Ovary (tissue), 9 donors: ENCODE results near the gene LGALS7B. TPM values are rescaled to one million over a fixed set of nuclear protein-coding genes. Genes with fewer than 3 reads are reported as not detected.
"Not testable (repeated sequence)": the region's sequence is repeated elsewhere in the genome, so short reads cannot be mapped to it uniquely, and the experiment has no call there.

Source experiments
- DNase-seq, 5 donors: peaks; one replicate each; pipeline ENCODE4 v3.0.0-alpha.2; 2019 to 2020
- H3K27ac ChIP-seq, 2 donors: fragments of 200-600 bp; one replicate each; pipeline versions ENCODE4 v1.5.1 to v1.8.0; 2019 to 2022
- H3K27me3 ChIP-seq: fragments of 200-600 bp; one replicate; pipeline ENCODE4 v1.8.0; 2022
- H3K36me3 ChIP-seq: fragments of 200-600 bp; sonication (generic); one replicate; pipeline ENCODE4 v1.5.1; 2019
- H3K4me1 ChIP-seq: one replicate; pipeline ENCODE4 v1.8.1; 2013; ENCODE audit warnings: mild to moderate bottlenecking, moderate library complexity; ENCODE audit not compliant: insufficient read depth
- H3K4me3 ChIP-seq: fragments of 200-600 bp; sonication (generic); one replicate; pipeline ENCODE4 v1.5.1; 2017
- H3K9me3 ChIP-seq, 2 donors: fragments of 200-600 bp in 1 of 2; sonication (generic) in 1 of 2; one replicate each; pipeline versions ENCODE4 v1.5.1 to v1.8.1; 2013 to 2019; ENCODE audit warnings: mild to moderate bottlenecking in 1 of 2, moderate library complexity in 1 of 2
- EP300 ChIP-seq: sonication (generic); formaldehyde crosslinking; IDR thresholded peaks from one replicate; pipeline ENCODE4 v1.6.1; 2017; ENCODE audit warnings: antibody characterized with exemption
- POLR2A ChIP-seq: fragments of 450-650 bp; IDR thresholded peaks from one replicate; pipeline ENCODE4 v1.6.1; 2017; ENCODE audit warnings: antibody characterized with exemption, mild to moderate bottlenecking, moderate library complexity
- WGBS, 3 donors: extraction: QIAGEN DNeasy Blood & Tissue Kit in 1 of 3; methylation state at CpG; one replicate each; pipeline versions ENCODE4 v1.1.5 to v1.1.7; 2013 to 2017; 5-methylcytosine and 5-hydroxymethylcytosine counted together
- intact Hi-C, 4 donors: fragments of 100-400 bp; cut with DNase I; formaldehyde crosslinking; loops; one replicate each; pipeline versions ENCODE4 v1.11.0 to v1.15.1; 2022 to 2023
- polyA plus RNA-seq, 2 donors: library from polyadenylated mRNA; stranded (reverse); fragments of 200-250 nt in 1 of 2; fragments of 350-450 nt in 1 of 2; fragmentation: Illumina TruSeq in 1 of 2; extraction: RNeasy Lipid Tissue Mini Kit (QIAGEN cat#74804) in 1 of 2; gene quantifications; one replicate each; pipeline ENCODE4 v1.2.3, GENCODE V29; 2013 to 2014
- total RNA-seq, 7 donors: library from RNA; depleted of rRNA in 2 of 7; stranded (reverse); fragments of >200 nt in 2 of 7; fragmentation: NEBNext Ultra II Directional in 3 of 7; extraction: Animal tissue kit (Norgen Biotek cat#: 25700) in 3 of 7; gene quantifications; one replicate each; pipeline versions ENCODE4 v1.1.0 to v1.2.4, GENCODE V29; 2016 to 2023
- TF ChIP-seq, protein P1 (sequence below), 3 donors: fragments of 450-650 bp in 2 of 3; fragments of 200-600 bp in 1 of 3; IDR thresholded peaks; one replicate each; pipeline versions ENCODE4 v1.5.1 to v1.8.0; 2016 to 2022; ENCODE audit warnings: antibody characterized with exemption in 3 of 3, mild to moderate bottlenecking in 1 of 3
- donor health status: DM: no; HTN: no; CAD: no; lungs with moderate emphysema.
- donor health status: DM: no; HTN: no; CAD: no.
- donor health status: Bipolar disorder and iron deficiency.
- donor health status: DM: yes; HTN: yes; CAD: no.
- donor health status: DM: no; HTN: no; CAD: no.
- donor health status: DM: yes; HTN: yes; CAD: no.

Gene LGALS7B
- total and polyA plus RNA-seq, 9 donors, result not detected

DNA sequence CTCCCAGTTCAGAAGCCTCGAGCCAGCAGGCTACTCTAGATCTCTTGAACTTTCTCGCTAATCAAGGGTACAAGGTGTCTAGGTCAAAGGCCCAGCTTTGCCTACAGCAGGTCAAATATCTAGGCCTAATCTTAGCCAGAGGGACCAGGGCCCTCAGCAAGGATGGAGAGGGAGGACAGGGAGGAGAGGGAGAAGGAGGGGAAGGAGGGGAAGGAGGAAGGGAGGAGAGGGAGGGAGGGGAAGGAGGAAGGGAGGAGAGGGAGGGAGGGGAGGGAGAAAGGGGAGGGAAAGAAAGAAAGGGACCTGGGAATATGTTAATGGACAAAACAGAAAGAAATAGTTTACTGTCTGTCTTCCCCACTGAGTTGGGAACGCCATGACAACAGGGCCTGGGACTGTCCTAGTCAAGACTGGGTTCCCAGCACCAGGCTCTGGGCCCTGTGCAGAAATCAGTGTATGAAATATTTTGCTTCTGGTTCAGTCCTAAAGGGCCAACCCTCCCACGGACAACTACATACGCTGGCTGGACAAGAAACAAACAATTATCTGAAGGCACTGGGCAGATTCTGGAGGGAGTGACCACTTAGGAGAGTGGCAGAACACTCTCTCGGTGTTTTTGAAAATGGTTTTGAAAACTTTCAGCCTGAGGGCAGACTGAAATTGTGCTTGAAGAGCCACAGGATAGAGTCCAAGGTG lies 38.0 kb downstream of the LGALS7B start:
- intact Hi-C loops, result loop anchor here in 1 of 4 donors (5.0 kb wide), 1 partner anchor 575 kb away; no protein-coding TSS in a partner anchor

GRCh38 chr19:38829203-38829602 lies 40.2 kb downstream of the LGALS7B start:
- H3K27me3 ChIP-seq, H3K4me3 ChIP-seq, H3K4me1 ChIP-seq, H3K27ac ChIP-seq, DNase-seq, H3K9me3 ChIP-seq, H3K36me3 ChIP-seq: not testable (repeated sequence)
- intact Hi-C loops, result loop anchor here in 1 of 4 donors (5.0 kb wide), 1 partner anchor 573 kb away; no protein-coding TSS in a partner anchor
- WGBS, 3 donors, result 95 to 98% (median 97%) methylated on average over 7 of the region's 7 CpGs

More for the DNA sequence above, 38.0 kb downstream of the LGALS7B start:
- TF ChIP-seq, protein P1, sequence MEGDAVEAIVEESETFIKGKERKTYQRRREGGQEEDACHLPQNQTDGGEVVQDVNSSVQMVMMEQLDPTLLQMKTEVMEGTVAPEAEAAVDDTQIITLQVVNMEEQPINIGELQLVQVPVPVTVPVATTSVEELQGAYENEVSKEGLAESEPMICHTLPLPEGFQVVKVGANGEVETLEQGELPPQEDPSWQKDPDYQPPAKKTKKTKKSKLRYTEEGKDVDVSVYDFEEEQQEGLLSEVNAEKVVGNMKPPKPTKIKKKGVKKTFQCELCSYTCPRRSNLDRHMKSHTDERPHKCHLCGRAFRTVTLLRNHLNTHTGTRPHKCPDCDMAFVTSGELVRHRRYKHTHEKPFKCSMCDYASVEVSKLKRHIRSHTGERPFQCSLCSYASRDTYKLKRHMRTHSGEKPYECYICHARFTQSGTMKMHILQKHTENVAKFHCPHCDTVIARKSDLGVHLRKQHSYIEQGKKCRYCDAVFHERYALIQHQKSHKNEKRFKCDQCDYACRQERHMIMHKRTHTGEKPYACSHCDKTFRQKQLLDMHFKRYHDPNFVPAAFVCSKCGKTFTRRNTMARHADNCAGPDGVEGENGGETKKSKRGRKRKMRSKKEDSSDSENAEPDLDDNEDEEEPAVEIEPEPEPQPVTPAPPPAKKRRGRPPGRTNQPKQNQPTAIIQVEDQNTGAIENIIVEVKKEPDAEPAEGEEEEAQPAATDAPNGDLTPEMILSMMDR (IDR thresholded peaks at IDR 0.05), result no peak
- TF ChIP-seq POLR2A (no peak), EP300 (no peak)
- no peaks in the 10 kb centered on the region for H3K27me3 ChIP-seq
- peaks cover 3% of the 10 kb centered on the region for H3K4me1 ChIP-seq
- H3K27ac ChIP-seq, result no peak overlapping the region
- no peak overlapping the region for H3K4me3 ChIP-seq
- no peaks in the 10 kb centered on the region for H3K9me3 ChIP-seq
- no peak for DNase-seq
- WGBS, 3 donors, result 43 to 49% (median 46%) methylated on average over 6 of the region's 6 CpGs
- H3K36me3 ChIP-seq, result no peaks in the 10 kb centered on the region

GRCh38 chr19:38830039-38830733 lies 41.2 kb downstream of the LGALS7B start:
- 69 to 76% (median 73%) methylated on average over 4 of the region's 4 CpGs for WGBS, 3 donors
- Histone ChIP-seq H3K27ac (no peak overlapping the region), H3K4me3 (no peak overlapping the region), H3K27me3 (no peaks in the 10 kb centered on the region), H3K36me3 (no peaks in the 10 kb centered on the region), H3K4me1 (peaks cover 7% of the 10 kb centered on the region), H3K9me3 (no peaks in the 10 kb centered on the region)
- intact Hi-C loops, result loop anchor here in 1 of 4 donors (10.0 kb wide), 1 partner anchor 185 kb away; the partner anchor contains the start of gene ACTN4
- no peak for DNase-seq
- TF ChIP-seq, protein P1 (IDR thresholded peaks at IDR 0.05), result no peak
- no peak for TF ChIP-seq POLR2A
- no peak for TF ChIP-seq EP300

GRCh38 chr19:38831142-38831605 lies 42.2 kb downstream of the LGALS7B start:
- H3K9me3 ChIP-seq, result no peaks in the 10 kb centered on the region
- H3K4me1 ChIP-seq, result peaks cover 7% of the 10 kb centered on the region
- H3K27ac ChIP-seq, result peak overlapping the region; percentile 13 to 76
- intact Hi-C loops, result loop anchor here in 1 of 4 donors (10.0 kb wide), 1 partner anchor 186 kb away; the partner anchor contains the start of gene ACTN4
- TF ChIP-seq EP300, result no peak
- TF ChIP-seq, protein P1 (IDR thresholded peaks at IDR 0.05), result peak in 1 of 3 donors; percentile 35
- no peaks in the 10 kb centered on the region for H3K27me3 ChIP-seq
- 0 to 7% (median 1%) methylated on average over 12 to 16 of the region's 16 CpGs for WGBS, 3 donors
- peak overlapping the region; percentile 71 for H3K4me3 ChIP-seq
- H3K36me3 ChIP-seq, result no peaks in the 10 kb centered on the region
- DNase-seq, result peak; percentile 46 to 67 (median 61)
